Activated CD8-positive, alpha-beta T cell treated with anti-CD3 and anti-CD28 coated beads for 36 hours (primary cell): ENCODE data around the gene DYSF. TPM values are rescaled to one million over a fixed set of nuclear protein-coding genes. Genes with fewer than 3 reads are reported as not detected.

ENCODE experiments used
- ATAC-seq: fragments of 200-7000 bp; cut with Tn5 transposase; one replicate; pipeline ENCODE4 v1.10.0; 2021; ENCODE audit warnings: mild to moderate bottlenecking, moderate library complexity
- CTCF ChIA-PET: fragments of 350-600 bp; sonication (Branson Sonifier 250); formaldehyde crosslinking; loops from one replicate; lab custom pipeline; 2021; ENCODE audit warnings: antibody characterized with exemption; lab: Charles Lee
- POLR2A ChIA-PET: fragments of 350-600 bp; sonication (Branson Sonifier 250); formaldehyde crosslinking; loops from one replicate; lab custom pipeline; 2021; ENCODE audit warnings: antibody characterized with exemption; lab: Charles Lee
- DNase-seq: peaks from one replicate; pipeline ENCODE4 v3.0.0-alpha.2; 2020
- H3K27ac Mint-ChIP-seq: one replicate; pipeline ENCODE4 v1.8.0; 2021; ENCODE audit warnings: mild to moderate bottlenecking, mixed read lengths
- H3K27me3 Mint-ChIP-seq: one replicate; pipeline ENCODE4 v1.8.0; 2021; ENCODE audit warnings: mixed read lengths
- H3K36me3 Mint-ChIP-seq: one replicate; pipeline ENCODE4 v1.8.0; 2021; ENCODE audit warnings: low read depth, mixed read lengths
- H3K4me1 Mint-ChIP-seq: one replicate; pipeline ENCODE4 v1.8.0; 2021; ENCODE audit warnings: low read depth, mixed read lengths
- H3K4me3 Mint-ChIP-seq: one replicate; pipeline ENCODE4 v1.8.0; 2021; ENCODE audit warnings: mild to moderate bottlenecking, moderate library complexity, mixed read lengths
- H3K9me3 Mint-ChIP-seq: one replicate; pipeline ENCODE4 v1.8.0; 2021; ENCODE audit warnings: mixed read lengths
- CTCF ChIP-seq: fragments of 200-600 bp; IDR thresholded peaks from one replicate; pipeline ENCODE4 v1.8.0; 2022; ENCODE audit warnings: antibody characterized with exemption, mild to moderate bottlenecking
- intact Hi-C: fragments of 100-400 bp; cut with micrococcal nuclease; formaldehyde crosslinking; loops from one replicate; pipeline ENCODE4 v1.10.0; 2022
- total RNA-seq, 2 experiments: library from RNA; stranded (reverse); gene quantifications; one replicate each; pipeline ENCODE4 v1.2.3, GENCODE V29; 2021

DYSF gene
- total RNA-seq, 2 experiments from 2014 or later = 3.5 to 3.8 TPM

DNA sequence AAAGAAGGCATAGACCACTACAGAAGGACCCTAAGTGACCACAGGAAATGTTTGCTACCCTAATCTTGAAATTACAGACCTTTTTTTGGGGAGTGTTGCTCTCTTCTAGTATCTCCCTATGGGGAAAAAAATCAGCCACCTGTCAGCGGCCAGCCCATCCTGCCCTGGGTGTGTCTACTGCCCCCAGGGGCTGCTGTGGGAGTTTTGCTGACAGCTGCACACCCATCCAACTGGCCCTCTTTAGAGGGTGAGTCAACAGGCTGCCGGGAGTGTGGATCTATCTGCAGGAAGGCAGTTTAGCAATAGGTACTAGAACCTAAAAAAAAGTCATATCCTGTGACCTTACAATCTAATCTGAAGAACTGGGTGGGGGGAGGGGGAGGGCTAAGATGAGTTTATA is 796 bp upstream of the DYSF start:
- H3K27me3 Mint-ChIP-seq = peaks cover 25% of the 10 kb centered on the region
- ChIA-PET POLR2A (no interaction called here), CTCF (interaction anchor here (0.9 to 1.6 kb wide), 5 partner anchors 9 to 131 kb away, joined by 3 to 8 read pairs (median 4); no protein-coding TSS in a partner anchor)
- no peaks in the 10 kb centered on the region for H3K9me3 Mint-ChIP-seq
- ATAC-seq (peak; percentile 92), DNase-seq (peak; percentile 72)
- no peak for TF ChIP-seq CTCF
- no peak overlapping the region for H3K4me3 Mint-ChIP-seq
- H3K4me1 Mint-ChIP-seq = peaks cover 17% of the 10 kb centered on the region
- no peak overlapping the region for H3K27ac Mint-ChIP-seq
- no peaks in the 10 kb centered on the region for H3K36me3 Mint-ChIP-seq
- intact Hi-C loops = no loop called here

GRCh38 chr2:71454221-71455010 is 1.1 kb downstream of the DYSF start:
- no peak for TF ChIP-seq CTCF
- ATAC-seq = no peak
- Mint-ChIP-seq H3K36me3 (no peaks in the 10 kb centered on the region), H3K27me3 (peaks cover 25% of the 10 kb centered on the region), H3K4me3 (no peak overlapping the region), H3K27ac (no peak overlapping the region), H3K4me1 (peaks cover 12% of the 10 kb centered on the region), H3K9me3 (no peaks in the 10 kb centered on the region)
- ChIA-PET POLR2A (interaction anchor here (0.9 kb wide), 1 partner anchor 37 kb away, joined by 3 read pairs; no protein-coding TSS in a partner anchor), CTCF (interaction anchor here (2.4 kb wide), 1 partner anchor 155 kb away, joined by 6 read pairs; no protein-coding TSS in a partner anchor)
- no peak for DNase-seq
- intact Hi-C loops = no loop called here

DNA sequence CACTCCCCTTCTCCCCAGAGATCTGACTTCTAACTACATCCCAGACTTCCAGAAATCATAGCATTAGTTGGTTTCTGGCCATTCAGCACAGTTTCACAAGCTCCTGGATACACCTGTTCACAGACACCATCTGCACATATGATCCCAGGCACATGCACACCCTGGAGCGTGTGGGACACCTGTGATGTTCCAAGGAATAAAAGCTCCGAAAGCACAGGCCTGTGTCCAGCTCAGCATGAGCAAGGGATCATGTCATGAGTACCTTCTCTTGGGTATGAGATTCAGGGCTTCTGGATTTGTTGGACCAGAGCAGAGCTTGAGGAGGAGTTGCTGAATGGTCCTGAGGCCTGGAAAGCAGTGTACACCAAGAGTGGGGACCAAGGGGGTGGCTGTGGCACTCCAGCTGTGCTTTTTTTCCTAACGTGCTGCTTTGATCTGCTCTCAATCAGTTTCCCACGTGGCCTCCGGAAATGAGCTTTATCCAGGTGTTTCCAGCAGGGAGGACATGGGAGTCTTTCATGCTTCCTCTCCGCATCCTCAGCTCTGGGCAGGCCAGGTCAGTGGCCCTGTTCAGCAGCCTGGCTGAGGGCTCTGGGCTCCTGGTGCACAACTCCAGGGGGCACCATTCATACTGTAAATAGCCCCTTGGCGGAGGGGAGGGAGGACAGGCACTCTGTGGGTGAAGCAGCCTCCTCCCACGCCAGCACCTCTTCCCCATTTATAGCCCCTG is 1.8 kb downstream of the DYSF start:
- H3K4me1 Mint-ChIP-seq = peaks cover 11% of the 10 kb centered on the region
- H3K36me3 Mint-ChIP-seq = no peaks in the 10 kb centered on the region
- no peak for DNase-seq
- TF ChIP-seq CTCF = no peak
- H3K4me3 Mint-ChIP-seq = no peak overlapping the region
- intact Hi-C loops = no loop called here
- ChIA-PET CTCF (interaction anchor here (2.4 kb wide), 1 partner anchor 155 kb away, joined by 6 read pairs; no protein-coding TSS in a partner anchor), POLR2A (interaction anchor here (0.6 to 0.9 kb wide), 2 partner anchors 37 to 325 kb away, joined by 3 read pairs; partner anchors contain the start of gene MCEE)
- ATAC-seq = no peak
- H3K9me3 Mint-ChIP-seq = no peaks in the 10 kb centered on the region
- no peak overlapping the region for H3K27ac Mint-ChIP-seq
- peaks cover 25% of the 10 kb centered on the region for H3K27me3 Mint-ChIP-seq

- ChIA-PET POLR2A (interaction anchor here (0.6 kb wide), 2 partner anchors 17 to 326 kb away, joined by 3 read pairs; partner anchors contain the start of gene MCEE), CTCF (interaction anchor here (2.0 to 2.4 kb wide), 2 partner anchors 11 to 156 kb away, joined by 6 read pairs; no protein-coding TSS in a partner anchor)
- ATAC-seq (no peak), DNase-seq (no peak)
- intact Hi-C loops = no loop called here
- TF ChIP-seq CTCF = no peak
- Mint-ChIP-seq H3K4me3 (no peak overlapping the region), H3K27ac (no peak overlapping the region), H3K4me1 (peaks cover 11% of the 10 kb centered on the region), H3K36me3 (no peaks in the 10 kb centered on the region), H3K9me3 (no peaks in the 10 kb centered on the region), H3K27me3 (peaks cover 25% of the 10 kb centered on the region)
These were observed 2.6 kb downstream of the DYSF start for GRCh38 chr2:71455741-71456569.
